Measurements from ENCODE around the gene HMGN1. TPM values are rescaled to one million over a fixed set of nuclear protein-coding genes. Genes with fewer than 3 reads are reported as not detected.

The HMGN1 gene
- total RNA-seq, 2 experiments from 2014 or later, result 415 to 416 TPM

GRCh38 chr21:39346671-39347331 lies 2.1 kb downstream of the HMGN1 start:
- peaks cover 33% of the 10 kb centered on the region for H3K4me1 Mint-ChIP-seq (ENCODE audit: low read depth)
- DNase-seq (no peak), ATAC-seq (no peak)
- intact Hi-C loops (cut with micrococcal nuclease), result loop anchor here (2.0 to 5.0 kb wide), 2 partner anchors 32 to 40 kb away; no protein-coding TSS in a partner anchor
- peak overlapping the region; percentile 31 for H3K27ac Mint-ChIP-seq
- H3K27me3 Mint-ChIP-seq, result no peaks in the 10 kb centered on the region
- H3K4me3 Mint-ChIP-seq, result peak overlapping the region; percentile 83
- ChIA-PET POLR2A (interaction anchor here (0.7 to 5.5 kb wide), 8 partner anchors 8 to 163 kb away, joined by 3 to 111 read pairs (median 6); partner anchors contain the start of genes BRWD1 and PSMG1), CTCF (interaction anchor here (1.5 to 2.9 kb wide), 4 partner anchors 8 to 44 kb away, joined by 5 to 9 read pairs (median 5); no protein-coding TSS in a partner anchor)
- H3K9me3 Mint-ChIP-seq, result no peaks in the 10 kb centered on the region
- peaks cover 50% of the 10 kb centered on the region for H3K36me3 Mint-ChIP-seq (ENCODE audit: low read depth)
- TF ChIP-seq CTCF (IDR thresholded peaks at IDR 0.05), result no peak

GRCh38 chr21:39346206-39346605 lies 2.7 kb downstream of the HMGN1 start:
- intact Hi-C loops (cut with micrococcal nuclease), result loop anchor here (2.0 to 5.0 kb wide), 2 partner anchors 31 to 41 kb away; no protein-coding TSS in a partner anchor
- POLR2A ChIA-PET, result interaction anchor here (1.1 to 5.5 kb wide), 3 partner anchors 9 to 163 kb away, joined by 4 to 111 read pairs (median 5); partner anchors contain the start of genes BRWD1 and PSMG1
- Mint-ChIP-seq H3K27ac (peak overlapping the region; percentile 31), H3K4me1 (ENCODE audit: low read depth) (peaks cover 33% of the 10 kb centered on the region), H3K27me3 (no peaks in the 10 kb centered on the region), H3K9me3 (no peaks in the 10 kb centered on the region), H3K36me3 (ENCODE audit: low read depth) (peaks cover 56% of the 10 kb centered on the region), H3K4me3 (peak overlapping the region; percentile 83)
- CTCF ChIA-PET, result interaction anchor here (1.5 kb wide), 2 partner anchors 41 to 95 kb away, joined by 3 to 5 read pairs; no protein-coding TSS in a partner anchor
- TF ChIP-seq CTCF (IDR thresholded peaks at IDR 0.05), result no peak
- no peak for DNase-seq
- no peak for ATAC-seq

- Mint-ChIP-seq H3K9me3 (no peaks in the 10 kb centered on the region), H3K4me3 (peak overlapping the region; percentile 83), H3K36me3 (ENCODE audit: low read depth) (peaks cover 56% of the 10 kb centered on the region), H3K4me1 (ENCODE audit: low read depth) (peaks cover 31% of the 10 kb centered on the region), H3K27ac (peak overlapping the region; percentile 33), H3K27me3 (no peaks in the 10 kb centered on the region)
- ChIA-PET POLR2A (interaction anchor here (1.7 to 5.5 kb wide), 2 partner anchors 30 to 162 kb away, joined by 5 to 111 read pairs; partner anchors contain the start of genes BRWD1 and PSMG1), CTCF (interaction anchor here (1.5 kb wide), 2 partner anchors 42 to 96 kb away, joined by 3 to 5 read pairs; no protein-coding TSS in a partner anchor)
- no peak for ATAC-seq
- no peak for DNase-seq
- intact Hi-C loops (cut with micrococcal nuclease), result loop anchor here (5.0 kb wide), 1 partner anchor 42 kb away; no protein-coding TSS in a partner anchor
- TF ChIP-seq CTCF (IDR thresholded peaks at IDR 0.05), result no peak
These were observed 3.4 kb downstream of the HMGN1 start for GRCh38 chr21:39345440-39345839.

GRCh38 chr21:39344848-39345247 lies 4.0 kb downstream of the HMGN1 start:
- Mint-ChIP-seq H3K4me1 (ENCODE audit: low read depth) (peaks cover 28% of the 10 kb centered on the region), H3K27ac (peak overlapping the region; percentile 33), H3K9me3 (no peaks in the 10 kb centered on the region), H3K36me3 (ENCODE audit: low read depth) (peaks cover 56% of the 10 kb centered on the region), H3K27me3 (no peaks in the 10 kb centered on the region), H3K4me3 (peak overlapping the region; percentile 83)
- DNase-seq (no peak), ATAC-seq (no peak)
- ChIA-PET POLR2A (interaction anchor here (5.5 kb wide), 1 partner anchor 30 kb away, joined by 111 read pairs; the partner anchor contains the start of gene BRWD1), CTCF (interaction anchor here (1.5 kb wide), 1 partner anchor 97 kb away, joined by 3 read pairs; no protein-coding TSS in a partner anchor)
- intact Hi-C loops (cut with micrococcal nuclease), result loop anchor here (5.0 kb wide), 1 partner anchor 42 kb away; no protein-coding TSS in a partner anchor
- no peak for TF ChIP-seq CTCF (IDR thresholded peaks at IDR 0.05)

Measured in activated CD8-positive, alpha-beta T cell treated with anti-CD3 and anti-CD28 coated beads for 36 hours (primary cell).